Activated T-cell treated with anti-CD3 and anti-CD28 coated beads, Interleukin-2, amount 50 U/mL, for 48 hours (primary cell): ENCODE data around the gene PNLIP.

ENCODE experiments used
- DNase-seq, 2 experiments: peaks; one replicate each; pipeline ENCODE4 v3.0.0-alpha.2; 2020

Gene PNLIP

GRCh38 chr10:116545756-116546155, at the start of gene PNLIP:
Gene PNLIP (plus strand): TSS chr10:116545931. CDS start chr10:116546093, 162 bp downstream.
- DNase-seq, result no peak

- no peak for DNase-seq
Measured at GRCh38 chr10:116504786-116505185, 40.9 kb upstream of the PNLIP start.

- no peak for DNase-seq
Measured at GRCh38 chr10:116510565-116510964, 35.2 kb upstream of the PNLIP start.

GRCh38 chr10:116511365-116511764, 34.4 kb upstream of the PNLIP start:
- DNase-seq, result no peak

GRCh38 chr10:116521424-116522290, 24.1 kb upstream of the PNLIP start:
- peak in 1 of 2 experiments; percentile 22 for DNase-seq

- no peak for DNase-seq
Measured at GRCh38 chr10:116522803-116523381, 22.8 kb upstream of the PNLIP start.

- DNase-seq, result no peak
Measured at GRCh38 chr10:116524736-116525135, 21.0 kb upstream of the PNLIP start.

GRCh38 chr10:116526219-116526618, 19.5 kb upstream of the PNLIP start:
- DNase-seq, result no peak

- no peak for DNase-seq
Measured at GRCh38 chr10:116536810-116537209, 8.9 kb upstream of the PNLIP start.

GRCh38 chr10:116538456-116538855, 7.3 kb upstream of the PNLIP start:
- DNase-seq, result no peak

- DNase-seq, result no peak
Measured at GRCh38 chr10:116538992-116539391, 6.7 kb upstream of the PNLIP start.

- DNase-seq, result no peak
Measured at GRCh38 chr10:116540814-116541213, 4.9 kb upstream of the PNLIP start.

GRCh38 chr10:116542007-116542677, 3.6 kb upstream of the PNLIP start:
- DNase-seq, result no peak

GRCh38 chr10:116545122-116545521, 609 bp upstream of the PNLIP start:
- no peak for DNase-seq

GRCh38 chr10:116548301-116548700, 2.6 kb downstream of the PNLIP start:
- DNase-seq, result no peak

GRCh38 chr10:116553378-116553980, 7.7 kb downstream of the PNLIP start:
- no peak for DNase-seq

- no peak for DNase-seq
Measured at GRCh38 chr10:116554628-116555027, 8.9 kb downstream of the PNLIP start.

GRCh38 chr10:116555880-116556279, 10.1 kb downstream of the PNLIP start:
- no peak for DNase-seq

- DNase-seq, result no peak
Measured at GRCh38 chr10:116557305-116557880, 11.7 kb downstream of the PNLIP start.

GRCh38 chr10:116565534-116565933, 19.8 kb downstream of the PNLIP start:
- no peak for DNase-seq

- no peak for DNase-seq
Measured at GRCh38 chr10:116566932-116567331, 21.2 kb downstream of the PNLIP start.

- DNase-seq, result no peak
Measured at GRCh38 chr10:116567335-116567734, 21.6 kb downstream of the PNLIP start.

GRCh38 chr10:116574797-116575196, 29.1 kb downstream of the PNLIP start:
- no peak for DNase-seq
